GM21515 (cell line): ENCODE results near the gene MACROD2.
A peak's percentile ranks its signal among the peaks of the same experiment; 100 is the strongest.

ENCODE experiments used
- ATAC-seq: cut with Tn5 transposase; IDR thresholded peaks from one replicate; pipeline ENCODE4 v1.9.1; 2021; ENCODE audit not compliant: unreplicated experiment

Gene MACROD2

GRCh38 chr20:15296422-15296821 is 1301.1 kb downstream of the MACROD2 start:
- ATAC-seq, result no peak

- no peak for ATAC-seq
Observed at GRCh38 chr20:15297059-15297875, 1302.0 kb downstream of the MACROD2 start.

- no peak for ATAC-seq
Observed at GRCh38 chr20:15302075-15302474, 1306.8 kb downstream of the MACROD2 start.

DNA sequence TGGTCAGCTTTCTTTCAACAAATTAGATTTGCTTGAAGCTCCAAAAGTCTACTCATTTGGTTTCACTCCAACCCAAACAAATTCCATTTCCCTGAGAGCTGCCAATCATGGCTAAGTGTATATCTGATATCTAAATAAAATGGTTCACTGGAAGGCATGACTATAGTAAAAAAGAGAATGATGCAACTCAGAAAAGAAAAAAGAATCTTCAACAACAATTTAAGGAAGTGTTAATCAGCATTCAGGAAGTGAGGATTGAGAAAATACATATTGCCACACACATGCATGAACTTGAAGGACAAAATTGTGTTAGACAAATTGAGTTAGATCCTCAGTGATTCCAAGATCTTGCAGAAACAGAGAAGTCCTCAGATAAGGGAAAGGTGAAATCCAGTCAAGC is 1315.0 kb downstream of the MACROD2 start:
- no peak for ATAC-seq

- ATAC-seq, result no peak
Observed at GRCh38 chr20:15316556-15316955, 1321.2 kb downstream of the MACROD2 start.

- peak; percentile 76 for ATAC-seq
Observed at GRCh38 chr20:15317546-15318232, 1322.4 kb downstream of the MACROD2 start.

DNA sequence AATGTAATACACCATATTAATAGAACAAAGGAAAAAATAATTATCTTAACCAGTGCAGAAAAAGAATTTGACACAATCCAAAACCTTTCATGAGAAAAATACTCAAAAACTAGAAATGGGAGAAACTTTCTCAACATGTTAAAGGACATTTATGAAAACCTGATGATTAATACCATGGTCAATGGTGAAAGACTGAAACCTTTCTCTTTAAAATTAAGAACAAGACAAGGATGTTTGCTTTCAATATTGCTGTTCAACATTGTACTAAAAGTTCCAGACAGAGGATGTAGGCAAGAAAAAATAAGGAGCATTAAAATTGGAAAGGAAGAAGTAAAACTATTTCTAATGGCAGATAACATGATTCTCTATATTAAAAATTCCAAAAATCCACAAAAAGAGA is 1323.4 kb downstream of the MACROD2 start:
- no peak for ATAC-seq

GRCh38 chr20:15319439-15319838 is 1324.1 kb downstream of the MACROD2 start:
- no peak for ATAC-seq

GRCh38 chr20:15320941-15321340 is 1325.6 kb downstream of the MACROD2 start:
- ATAC-seq, result no peak

DNA sequence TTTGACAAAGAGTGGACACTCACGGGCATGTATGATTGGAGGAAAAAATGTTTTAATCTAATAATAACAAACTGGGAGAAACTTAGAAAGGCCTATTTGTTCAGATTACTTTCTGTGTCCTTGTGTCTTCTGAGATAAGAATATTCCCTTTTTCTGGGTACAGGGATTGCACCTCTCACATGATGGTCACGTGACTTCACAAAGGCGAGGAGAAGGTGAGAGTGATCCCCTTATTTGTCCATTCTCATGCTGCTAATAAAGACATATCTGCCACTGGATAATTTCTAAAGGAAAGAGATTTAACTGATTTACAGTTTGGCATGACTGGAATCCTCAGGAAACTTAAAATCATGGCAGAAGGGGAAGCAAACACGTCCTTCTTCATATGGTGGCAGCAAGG is 1331.8 kb downstream of the MACROD2 start:
- no peak for ATAC-seq

DNA sequence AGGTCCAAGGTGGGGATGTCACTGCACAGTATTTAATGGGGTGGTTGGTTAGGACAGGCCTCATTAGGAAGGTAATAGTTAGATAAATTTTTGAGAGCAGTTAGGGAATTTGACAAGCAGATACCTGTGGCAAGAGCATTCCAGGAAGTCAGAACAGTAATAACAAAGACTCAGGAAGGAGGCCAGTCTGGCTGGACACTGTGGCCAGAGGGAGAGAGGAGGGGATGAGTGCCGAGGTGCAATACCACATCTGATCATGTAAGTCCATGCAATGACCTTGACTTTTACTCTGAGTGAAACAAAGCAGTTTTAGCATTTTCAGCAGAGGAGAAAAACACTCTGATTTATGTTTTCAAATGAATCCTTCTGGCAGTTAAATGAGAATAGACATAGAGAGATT is 1332.8 kb downstream of the MACROD2 start:
- no peak for ATAC-seq

DNA sequence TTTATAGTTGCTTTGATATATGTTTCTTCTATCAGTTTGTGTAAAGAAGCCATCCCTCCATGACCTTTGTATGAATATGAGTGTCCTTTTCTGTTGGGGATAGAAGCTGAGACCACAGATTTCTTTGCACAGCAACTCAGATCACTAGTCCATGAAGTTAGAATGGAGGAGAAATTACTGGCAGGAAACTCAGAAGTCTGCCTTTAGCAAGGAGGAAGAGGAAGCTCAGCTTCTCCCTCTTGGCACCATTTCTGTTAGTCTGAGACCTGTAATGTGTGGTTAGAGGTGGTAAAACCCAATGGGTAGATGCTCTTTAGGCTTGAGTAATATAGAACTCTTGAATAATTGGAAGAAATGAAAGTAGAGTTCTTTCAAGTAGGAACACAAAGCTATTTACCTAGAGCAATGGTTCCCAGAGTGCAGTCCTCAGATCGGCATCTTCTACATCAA is 1337.4 kb downstream of the MACROD2 start:
- ATAC-seq, result peak; percentile 69

DNA sequence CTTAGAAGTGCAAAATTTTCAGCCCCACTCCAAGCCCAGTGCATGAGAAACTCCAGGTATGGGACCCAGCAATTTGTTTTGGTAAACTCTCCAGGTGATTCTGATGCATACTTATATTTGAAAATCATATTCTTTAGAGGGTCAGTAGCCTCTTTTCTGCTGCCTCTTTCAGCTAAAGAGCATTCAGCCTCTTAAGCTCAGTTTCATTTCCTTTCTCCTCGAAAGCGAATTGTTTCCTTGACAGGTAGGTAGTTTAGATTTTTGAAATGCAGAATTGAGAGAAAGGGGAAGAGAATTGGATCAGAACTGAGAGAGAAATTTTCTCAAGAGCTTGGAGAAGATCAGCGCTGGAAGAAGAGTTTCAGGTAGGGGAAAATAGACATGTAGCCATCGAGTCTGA is 1337.9 kb downstream of the MACROD2 start:
- peak; percentile 39 for ATAC-seq

- ATAC-seq, result no peak
Observed at GRCh38 chr20:15336011-15336410, 1340.7 kb downstream of the MACROD2 start.

DNA sequence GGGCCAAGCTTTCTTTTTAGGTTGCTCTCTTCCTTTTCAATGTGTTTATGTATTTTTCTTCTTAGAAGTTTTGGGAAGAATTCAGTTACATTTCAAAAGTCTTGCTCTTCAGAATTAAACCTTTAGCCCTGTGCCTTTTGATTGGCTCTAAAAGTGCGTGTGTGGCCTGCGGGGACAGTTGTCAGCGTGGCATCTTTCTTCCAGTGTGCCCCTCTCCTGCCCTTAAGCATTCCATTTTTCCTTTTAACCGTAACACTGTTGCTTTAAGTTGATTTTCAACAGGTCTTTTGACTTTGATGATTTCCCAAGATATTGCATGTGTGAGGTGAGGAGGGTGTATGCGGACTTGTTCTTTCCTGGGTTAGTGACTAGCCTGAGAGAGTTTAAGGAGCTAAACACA is 1341.2 kb downstream of the MACROD2 start:
- ATAC-seq, result no peak

DNA sequence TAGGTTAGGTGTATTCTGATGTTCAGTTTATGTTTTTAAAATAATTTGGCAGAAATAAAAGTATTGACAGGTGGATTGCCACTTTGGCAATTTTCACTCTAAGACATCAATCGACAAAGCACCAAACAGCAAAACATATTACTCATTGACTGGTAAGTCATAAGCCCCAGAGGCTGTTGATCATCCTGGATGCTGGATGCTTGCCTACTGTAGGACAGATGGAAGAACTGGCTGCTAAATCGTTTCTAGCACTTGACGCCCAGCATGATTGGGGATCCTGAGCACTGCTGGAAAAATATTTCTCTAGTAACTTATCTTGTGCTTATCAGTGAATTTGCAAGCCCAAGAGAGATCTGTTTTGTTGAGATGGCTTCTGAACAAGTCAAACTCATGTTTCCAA is 1343.9 kb downstream of the MACROD2 start:
- ATAC-seq, result no peak

DNA sequence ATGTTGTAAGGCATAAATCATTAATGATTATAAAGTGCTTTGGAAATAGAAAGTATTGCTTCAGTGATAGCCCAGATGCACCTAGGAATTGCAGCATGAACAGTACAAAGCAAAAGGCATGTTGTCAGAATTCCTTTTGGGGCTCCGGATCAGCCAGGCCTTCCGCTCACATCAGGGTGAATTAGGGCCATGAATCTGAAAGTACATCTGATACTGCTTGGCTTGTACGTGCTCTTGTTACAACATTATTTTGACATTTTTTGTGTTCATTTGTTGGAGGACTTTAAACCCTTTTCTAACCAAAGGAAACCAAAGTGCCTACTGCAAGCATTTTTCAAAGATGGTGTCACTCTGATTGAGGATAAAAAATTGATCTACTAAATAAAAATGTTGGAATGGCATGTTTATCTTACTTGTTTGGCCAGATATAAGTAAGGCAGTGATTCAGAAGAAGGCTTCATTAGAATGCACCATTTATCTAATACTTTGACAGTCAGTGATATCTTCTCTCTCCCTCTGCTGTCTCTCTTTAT is 1347.7 kb downstream of the MACROD2 start:
- no peak for ATAC-seq

DNA sequence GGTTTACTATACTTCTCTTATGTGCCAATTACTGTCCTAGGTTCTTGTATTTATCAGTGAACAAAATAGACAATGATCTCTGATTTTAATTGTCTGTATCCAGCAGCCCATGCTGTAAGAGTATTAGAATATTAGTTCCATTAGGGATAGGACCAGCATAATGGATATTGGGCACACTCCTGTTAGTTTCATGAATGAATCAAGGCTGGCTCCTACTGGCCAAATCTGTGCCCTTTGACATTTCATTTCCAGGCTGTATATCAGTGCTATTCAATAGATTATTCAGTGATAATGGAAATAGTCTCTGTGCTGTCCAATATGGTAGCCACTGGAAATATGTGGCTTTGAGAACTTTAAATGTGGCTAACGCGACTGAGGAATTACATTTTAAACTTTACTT is 1350.0 kb downstream of the MACROD2 start:
- no peak for ATAC-seq

- ATAC-seq, result no peak
Observed at GRCh38 chr20:15346657-15347280, 1351.5 kb downstream of the MACROD2 start.

DNA sequence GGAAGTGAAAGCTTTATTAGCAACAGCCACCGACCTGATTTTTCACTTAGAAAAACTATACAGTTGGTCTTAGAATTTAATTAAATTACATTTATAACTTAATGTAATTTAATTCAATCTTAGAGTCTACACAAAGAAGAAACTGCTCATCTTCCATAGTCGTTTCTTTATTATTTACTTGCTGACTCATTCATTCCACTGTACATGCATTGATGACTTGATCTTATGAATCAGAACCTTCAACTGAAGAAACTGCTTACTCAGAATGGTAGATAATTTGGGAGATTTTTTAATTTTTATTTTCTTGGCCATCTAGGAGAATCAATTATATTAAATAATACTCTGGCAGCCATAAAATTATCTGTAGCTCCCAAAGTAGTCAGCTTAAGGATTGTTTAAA is 1363.7 kb downstream of the MACROD2 start:
- ATAC-seq, result no peak

DNA sequence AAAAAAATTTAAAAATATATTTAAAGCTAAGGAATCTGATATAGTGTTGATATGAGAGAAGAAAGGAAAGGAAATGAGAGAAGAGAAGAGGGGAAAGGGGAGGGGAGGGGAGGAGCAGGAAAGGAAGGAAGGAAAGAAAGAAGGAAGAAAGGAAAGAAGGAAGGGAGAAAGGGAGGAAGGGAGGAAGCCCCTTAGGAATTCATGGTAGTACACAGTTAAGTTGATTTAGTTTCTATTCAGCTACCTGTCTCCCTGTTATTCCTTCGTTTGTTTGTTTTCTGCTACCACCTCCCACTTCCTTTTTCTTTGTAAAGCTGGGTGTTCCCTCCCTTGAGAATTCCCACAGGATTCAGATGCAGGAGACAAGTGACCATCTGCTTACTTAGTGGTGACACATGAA is 1367.5 kb downstream of the MACROD2 start:
- no peak for ATAC-seq

DNA sequence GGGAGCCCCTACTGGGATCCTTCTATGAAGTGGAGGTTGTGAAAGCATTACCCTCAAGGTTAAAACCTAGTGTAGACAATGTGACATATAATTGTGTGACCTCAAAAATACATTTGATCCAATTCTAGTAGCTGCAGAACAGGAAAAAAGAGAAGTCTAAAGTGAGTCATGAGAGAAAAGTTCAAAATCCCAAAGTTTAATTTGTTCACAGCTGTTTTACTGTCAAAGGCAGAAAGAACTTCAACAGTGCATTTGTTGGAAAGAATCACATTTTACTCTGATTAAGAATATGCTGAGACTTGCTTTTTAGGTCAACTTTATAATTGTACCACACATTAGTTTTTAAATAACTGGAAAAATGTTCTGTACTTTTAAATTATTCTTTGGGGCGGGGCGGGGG is 1369.5 kb downstream of the MACROD2 start:
- ATAC-seq, result no peak
